ENCODE results near the gene IGF1.

Gene IGF1

GRCh38 chr12:102425109-102426039, 55.0 kb downstream of the IGF1 start:
- Histone ChIP-seq H3K79me2 (ENCODE audit: low read length) (no peaks in the 10 kb centered on the region), H3K4me2 (ENCODE audit: low read length) (no peak overlapping the region), H3K36me3 (replicated peaks; ENCODE audit: low read depth, low read length) (no peaks in the 10 kb centered on the region), H2AFZ (ENCODE audit: low read depth, low read length) (no peak overlapping the region), H3K27me3 (ENCODE audit: low read depth, low read length) (no peaks in the 10 kb centered on the region), H3K4me3 (ENCODE audit: low read length) (no peak overlapping the region), H4K20me1 (ENCODE audit: insufficient read depth, low read length) (no peaks in the 10 kb centered on the region), H3K9ac (ENCODE audit: low read length) (no peak overlapping the region), H3K27ac (ENCODE audit: low read length) (no peak overlapping the region), H3K9me3 (ENCODE audit: insufficient read depth, low read length) (no peaks in the 10 kb centered on the region), H3K4me1 (ENCODE audit: low read length) (no peaks in the 10 kb centered on the region)
- no peak for TF ChIP-seq EZH2phosphoT487 (IDR thresholded peaks at IDR 0.05; ENCODE audit: low read depth)
- TF ChIP-seq CTCF (IDR thresholded peaks at IDR 0.05; ENCODE audit: low read depth, low read length): no peak

DNA sequence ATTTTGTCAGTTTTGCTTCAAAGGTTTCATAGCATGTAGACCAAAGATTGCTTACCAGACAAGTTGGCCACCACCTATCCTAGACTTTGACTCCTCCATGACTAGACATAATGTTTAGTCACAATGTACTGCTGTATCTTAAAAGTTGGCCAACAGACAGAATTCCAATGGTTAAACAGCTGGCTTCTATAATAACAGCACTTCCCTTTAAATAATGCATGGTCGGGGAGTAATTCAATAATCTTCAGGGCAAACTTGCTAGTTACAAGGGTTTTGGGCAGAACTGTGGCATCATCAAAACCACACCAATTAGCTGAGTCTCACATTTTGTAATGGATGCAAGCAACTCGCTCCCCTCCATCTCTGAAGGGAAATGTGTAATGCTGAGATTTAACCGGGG, 56.9 kb downstream of the IGF1 start:
- Histone ChIP-seq H3K4me2 (ENCODE audit: low read length) (no peak overlapping the region), H3K79me2 (ENCODE audit: low read length) (no peaks in the 10 kb centered on the region), H4K20me1 (ENCODE audit: insufficient read depth, low read length) (no peaks in the 10 kb centered on the region), H3K27me3 (ENCODE audit: low read depth, low read length) (no peaks in the 10 kb centered on the region), H3K27ac (ENCODE audit: low read length) (no peak overlapping the region), H3K4me3 (ENCODE audit: low read length) (no peak overlapping the region), H3K4me1 (ENCODE audit: low read length) (no peaks in the 10 kb centered on the region), H3K9ac (ENCODE audit: low read length) (no peak overlapping the region), H3K9me3 (ENCODE audit: insufficient read depth, low read length) (no peaks in the 10 kb centered on the region), H2AFZ (ENCODE audit: low read depth, low read length) (no peak overlapping the region), H3K36me3 (replicated peaks; ENCODE audit: low read depth, low read length) (no peaks in the 10 kb centered on the region)
- TF ChIP-seq EZH2phosphoT487 (IDR thresholded peaks at IDR 0.05; ENCODE audit: low read depth): no peak
- no peak for TF ChIP-seq CTCF (IDR thresholded peaks at IDR 0.05; ENCODE audit: low read depth, low read length)

- no peaks in the 10 kb centered on the region for H3K79me2 ChIP-seq (ENCODE audit: low read length)
- H2AFZ ChIP-seq (ENCODE audit: low read depth, low read length): no peak overlapping the region
- H3K4me3 ChIP-seq (ENCODE audit: low read length): no peak overlapping the region
- no peaks in the 10 kb centered on the region for H3K27me3 ChIP-seq (ENCODE audit: low read depth, low read length)
- H4K20me1 ChIP-seq (ENCODE audit: insufficient read depth, low read length): no peaks in the 10 kb centered on the region
- H3K9ac ChIP-seq (ENCODE audit: low read length): no peak overlapping the region
- H3K36me3 ChIP-seq (replicated peaks; ENCODE audit: low read depth, low read length): no peaks in the 10 kb centered on the region
- no peak for TF ChIP-seq EZH2phosphoT487 (IDR thresholded peaks at IDR 0.05; ENCODE audit: low read depth)
- no peak for TF ChIP-seq CTCF (IDR thresholded peaks at IDR 0.05; ENCODE audit: low read depth, low read length)
- no peak overlapping the region for H3K4me2 ChIP-seq (ENCODE audit: low read length)
- H3K27ac ChIP-seq (ENCODE audit: low read length): no peak overlapping the region
- H3K9me3 ChIP-seq (ENCODE audit: insufficient read depth, low read length): no peaks in the 10 kb centered on the region
- H3K4me1 ChIP-seq (ENCODE audit: low read length): no peaks in the 10 kb centered on the region
Observed at GRCh38 chr12:102421802-102422583, 58.4 kb downstream of the IGF1 start.

All from OCI-LY3 (cell line).